Activated naive CD8-positive, alpha-beta T cell treated with anti-CD3 and anti-CD28 coated beads, Interleukin-2, amount 10 ng/mL, durations not matched to agents 7 days and 5 days (primary cell): Measurements from ENCODE around the gene NDUFAF4. TPM values are rescaled to one million over a fixed set of nuclear protein-coding genes. Genes with fewer than 3 reads are reported as not detected.
"Not testable (repeated sequence)": the region's sequence is repeated elsewhere in the genome, so short reads cannot be mapped to it uniquely, and the experiment has no call there.

Experiments used
- ATAC-seq: fragments of 150-1000 bp; cut with Tn5 transposase; one replicate; pipeline ENCODE4 v1.10.0; 2021; ENCODE audit warnings: low read depth, moderate library complexity
- POLR2A ChIA-PET: fragments of 350-600 bp; sonication (Branson Sonifier 250); formaldehyde crosslinking; loops from one replicate; lab custom pipeline; 2021; ENCODE audit warnings: antibody characterized with exemption; lab: Charles Lee
- DNase-seq: peaks from one replicate; pipeline ENCODE4 v3.0.0; 2021
- H3K27ac Mint-ChIP-seq: one replicate; pipeline ENCODE4 v1.8.0; 2022; ENCODE audit warnings: mild to moderate bottlenecking, mixed read lengths
- H3K27me3 Mint-ChIP-seq: one replicate; pipeline ENCODE4 v1.8.0; 2022; ENCODE audit warnings: mild to moderate bottlenecking, moderate library complexity, mixed read lengths
- H3K36me3 Mint-ChIP-seq: one replicate; pipeline ENCODE4 v1.8.0; 2021; ENCODE audit warnings: mild to moderate bottlenecking, mixed read lengths
- H3K4me1 Mint-ChIP-seq: one replicate; pipeline ENCODE4 v1.8.0; 2021; ENCODE audit warnings: mixed read lengths
- H3K4me3 Mint-ChIP-seq: one replicate; pipeline ENCODE4 v1.8.0; 2022; ENCODE audit warnings: mild to moderate bottlenecking, moderate library complexity, mixed read lengths
- H3K9me3 Mint-ChIP-seq: one replicate; pipeline ENCODE4 v1.8.0; 2021; ENCODE audit warnings: mixed read lengths
- total RNA-seq, 2 experiments: library from RNA; stranded (reverse); gene quantifications; one replicate each; pipeline ENCODE4 v1.2.3, GENCODE V29; 2021

The NDUFAF4 gene
- total RNA-seq, 2 experiments from 2014 or later: 27.8 to 30.0 TPM

- peak; percentile 99 for ATAC-seq
- H3K4me3 Mint-ChIP-seq: peak overlapping the region; percentile 31
- DNase-seq, H3K27me3 Mint-ChIP-seq, H3K36me3 Mint-ChIP-seq, H3K9me3 Mint-ChIP-seq: not testable (repeated sequence)
- POLR2A ChIA-PET: interaction anchor here (0.9 to 1.4 kb wide), 3 partner anchors 12 to 363 kb away, joined by 3 to 4 read pairs (median 3); partner anchors contain the start of gene NDUFAF4
- peaks cover 10% of the 10 kb centered on the region for H3K4me1 Mint-ChIP-seq
- H3K27ac Mint-ChIP-seq: peak overlapping the region; percentile 49
Observed at GRCh38 chr6:96885187-96885631, 12.5 kb downstream of the NDUFAF4 start.

- POLR2A ChIA-PET: no interaction called here
- Mint-ChIP-seq H3K4me1 (peaks cover 2% of the 10 kb centered on the region), H3K36me3 (no peaks in the 10 kb centered on the region), H3K27ac (no peak overlapping the region), H3K9me3 (no peaks in the 10 kb centered on the region), H3K4me3 (no peak overlapping the region), H3K27me3 (peaks cover 5% of the 10 kb centered on the region)
- DNase-seq (no peak), ATAC-seq (no peak)
Observed at GRCh38 chr6:96878143-96878542, 19.5 kb downstream of the NDUFAF4 start.

GRCh38 chr6:96876886-96877545 is 20.7 kb downstream of the NDUFAF4 start:
- POLR2A ChIA-PET: interaction anchor here (1.0 kb wide), 1 partner anchor 40 kb away, joined by 3 read pairs; the partner anchor contains the start of gene GPR63
- no peak for ATAC-seq
- H3K27me3 Mint-ChIP-seq: peaks cover 5% of the 10 kb centered on the region
- H3K27ac Mint-ChIP-seq: no peak overlapping the region
- H3K9me3 Mint-ChIP-seq: no peaks in the 10 kb centered on the region
- H3K4me1 Mint-ChIP-seq: peaks cover 2% of the 10 kb centered on the region
- no peaks in the 10 kb centered on the region for H3K36me3 Mint-ChIP-seq
- DNase-seq: no peak
- H3K4me3 Mint-ChIP-seq: no peak overlapping the region

- POLR2A ChIA-PET: no interaction called here
- Mint-ChIP-seq H3K36me3 (no peaks in the 10 kb centered on the region), H3K4me3 (no peak overlapping the region), H3K9me3 (no peaks in the 10 kb centered on the region), H3K27ac (no peak overlapping the region), H3K4me1 (peaks cover 2% of the 10 kb centered on the region), H3K27me3 (peaks cover 10% of the 10 kb centered on the region)
- DNase-seq: no peak
- no peak for ATAC-seq
Observed at GRCh38 chr6:96872976-96873375, 24.7 kb downstream of the NDUFAF4 start.

GRCh38 chr6:96865055-96865405 is 32.7 kb downstream of the NDUFAF4 start:
- no peak for DNase-seq
- H3K4me3 Mint-ChIP-seq: no peak overlapping the region
- POLR2A ChIA-PET: no interaction called here
- no peak for ATAC-seq
- H3K36me3 Mint-ChIP-seq: no peaks in the 10 kb centered on the region
- no peak overlapping the region for H3K27ac Mint-ChIP-seq
- no peaks in the 10 kb centered on the region for H3K4me1 Mint-ChIP-seq
- no peaks in the 10 kb centered on the region for H3K9me3 Mint-ChIP-seq
- peaks cover 35% of the 10 kb centered on the region for H3K27me3 Mint-ChIP-seq

- DNase-seq (no peak), ATAC-seq (no peak)
- no peaks in the 10 kb centered on the region for H3K4me1 Mint-ChIP-seq
- peaks cover 36% of the 10 kb centered on the region for H3K27me3 Mint-ChIP-seq
- no peaks in the 10 kb centered on the region for H3K9me3 Mint-ChIP-seq
- POLR2A ChIA-PET: no interaction called here
- no peaks in the 10 kb centered on the region for H3K36me3 Mint-ChIP-seq
- no peak overlapping the region for H3K27ac Mint-ChIP-seq
- H3K4me3 Mint-ChIP-seq: no peak overlapping the region
Observed at GRCh38 chr6:96864216-96865054, 33.3 kb downstream of the NDUFAF4 start.

- POLR2A ChIA-PET: no interaction called here
- H3K27me3 Mint-ChIP-seq: peaks cover 36% of the 10 kb centered on the region
- H3K36me3 Mint-ChIP-seq: no peaks in the 10 kb centered on the region
- ATAC-seq (no peak), DNase-seq (no peak)
- no peaks in the 10 kb centered on the region for H3K4me1 Mint-ChIP-seq
- H3K9me3 Mint-ChIP-seq: no peaks in the 10 kb centered on the region
- H3K4me3 Mint-ChIP-seq: no peak overlapping the region
- no peak overlapping the region for H3K27ac Mint-ChIP-seq
Observed at GRCh38 chr6:96862560-96862959, 35.1 kb downstream of the NDUFAF4 start.

GRCh38 chr6:96861588-96861987 is 36.1 kb downstream of the NDUFAF4 start:
- no peaks in the 10 kb centered on the region for H3K4me1 Mint-ChIP-seq

GRCh38 chr6:96856856-96857255 is 40.8 kb downstream of the NDUFAF4 start:
- DNase-seq (no peak), ATAC-seq (no peak)
- Mint-ChIP-seq H3K4me1 (no peaks in the 10 kb centered on the region), H3K27ac (no peak overlapping the region), H3K27me3 (peaks cover 14% of the 10 kb centered on the region), H3K9me3 (no peaks in the 10 kb centered on the region), H3K4me3 (no peak overlapping the region), H3K36me3 (no peaks in the 10 kb centered on the region)
- POLR2A ChIA-PET: no interaction called here

More at GRCh38 chr6:96861588-96861987, 36.1 kb downstream of the NDUFAF4 start:
- ATAC-seq (no peak), DNase-seq (no peak)
- H3K9me3 Mint-ChIP-seq: no peaks in the 10 kb centered on the region
- peaks cover 31% of the 10 kb centered on the region for H3K27me3 Mint-ChIP-seq
- no peak overlapping the region for H3K27ac Mint-ChIP-seq
- H3K4me3 Mint-ChIP-seq: no peak overlapping the region
- no peaks in the 10 kb centered on the region for H3K36me3 Mint-ChIP-seq
- POLR2A ChIA-PET: no interaction called here

GRCh38 chr6:96853083-96853482 is 44.6 kb downstream of the NDUFAF4 start:
- no peaks in the 10 kb centered on the region for H3K4me1 Mint-ChIP-seq
- peaks cover 7% of the 10 kb centered on the region for H3K27me3 Mint-ChIP-seq
- DNase-seq: no peak
- POLR2A ChIA-PET: no interaction called here
- ATAC-seq: no peak
- H3K27ac Mint-ChIP-seq: no peak overlapping the region
- no peaks in the 10 kb centered on the region for H3K36me3 Mint-ChIP-seq
- no peaks in the 10 kb centered on the region for H3K9me3 Mint-ChIP-seq
- no peak overlapping the region for H3K4me3 Mint-ChIP-seq

- POLR2A ChIA-PET: no interaction called here
- Mint-ChIP-seq H3K9me3 (peaks cover 1% of the 10 kb centered on the region), H3K27ac (no peak overlapping the region), H3K27me3 (peaks cover 9% of the 10 kb centered on the region), H3K4me3 (no peak overlapping the region), H3K36me3 (no peaks in the 10 kb centered on the region), H3K4me1 (no peaks in the 10 kb centered on the region)
- DNase-seq: no peak
- ATAC-seq: no peak
Observed at GRCh38 chr6:96852605-96853004, 45.1 kb downstream of the NDUFAF4 start.

GRCh38 chr6:96851858-96852257 is 45.8 kb downstream of the NDUFAF4 start:
- POLR2A ChIA-PET: no interaction called here
- H3K4me1 Mint-ChIP-seq: no peaks in the 10 kb centered on the region
- no peaks in the 10 kb centered on the region for H3K36me3 Mint-ChIP-seq
- H3K27me3 Mint-ChIP-seq: peaks cover 15% of the 10 kb centered on the region
- DNase-seq (no peak), ATAC-seq (no peak)
- peaks cover 4% of the 10 kb centered on the region for H3K9me3 Mint-ChIP-seq
- H3K4me3 Mint-ChIP-seq: no peak overlapping the region
- no peak overlapping the region for H3K27ac Mint-ChIP-seq

- ATAC-seq: no peak
- POLR2A ChIA-PET: no interaction called here
- no peak for DNase-seq
- H3K27me3 Mint-ChIP-seq: peaks cover 23% of the 10 kb centered on the region
- no peaks in the 10 kb centered on the region for H3K4me1 Mint-ChIP-seq
- H3K36me3 Mint-ChIP-seq: no peaks in the 10 kb centered on the region
- no peak overlapping the region for H3K4me3 Mint-ChIP-seq
- peaks cover 4% of the 10 kb centered on the region for H3K9me3 Mint-ChIP-seq
- H3K27ac Mint-ChIP-seq: no peak overlapping the region
Observed at GRCh38 chr6:96849615-96850014, 48.1 kb downstream of the NDUFAF4 start.

- peaks cover 8% of the 10 kb centered on the region for H3K9me3 Mint-ChIP-seq
- H3K4me3 Mint-ChIP-seq: no peak overlapping the region
- POLR2A ChIA-PET: no interaction called here
- peaks cover 42% of the 10 kb centered on the region for H3K27me3 Mint-ChIP-seq
- H3K4me1 Mint-ChIP-seq: no peaks in the 10 kb centered on the region
- ATAC-seq (no peak), DNase-seq (no peak)
- no peaks in the 10 kb centered on the region for H3K36me3 Mint-ChIP-seq
- H3K27ac Mint-ChIP-seq: no peak overlapping the region
Observed at GRCh38 chr6:96844530-96844929, 53.2 kb downstream of the NDUFAF4 start.
